ENCODE measurements around the gene SMS. TPM values are rescaled to one million over a fixed set of nuclear protein-coding genes. Genes with fewer than 3 reads are reported as not detected.

Gene SMS
- total and polyA plus RNA-seq, 10 donors, result 30.6 to 56.7 (median 42.8) TPM

- Histone ChIP-seq H3K27ac (peak overlapping the region in 3 of 8 donors; percentile 3 to 30 (median 23)), H3K4me3 (no peak overlapping the region), H3K9me3 (no peaks in the 10 kb centered on the region), H3K27me3 (replicated peaks in 1 of 7) (no peaks in the 10 kb centered on the region), H3K4me1 (no peaks in the 10 kb centered on the region), H3K36me3 (no peaks in the 10 kb centered on the region)
- intact Hi-C loops (cut with DNase I; ENCODE audit: low total_unique reads), result no loop called here
- no peak for DNase-seq
- TF ChIP-seq POLR2AphosphoS5 (IDR thresholded peaks at IDR 0.05), result no peak
- no peak for TF ChIP-seq CTCF (IDR thresholded peaks at IDR 0.05 in 8 of 11, conservative IDR thresholded peaks at IDR 0.05 in 3 of 11)
- no peak for TF ChIP-seq POLR2A (IDR thresholded peaks at IDR 0.05)
- WGBS, 5 donors, result 58 to 71% (median 63%) methylated on average over 11 of the region's 11 CpGs
These were observed 8.1 kb upstream of the SMS start for GRCh38 chrX:21932292-21933002.

DNA sequence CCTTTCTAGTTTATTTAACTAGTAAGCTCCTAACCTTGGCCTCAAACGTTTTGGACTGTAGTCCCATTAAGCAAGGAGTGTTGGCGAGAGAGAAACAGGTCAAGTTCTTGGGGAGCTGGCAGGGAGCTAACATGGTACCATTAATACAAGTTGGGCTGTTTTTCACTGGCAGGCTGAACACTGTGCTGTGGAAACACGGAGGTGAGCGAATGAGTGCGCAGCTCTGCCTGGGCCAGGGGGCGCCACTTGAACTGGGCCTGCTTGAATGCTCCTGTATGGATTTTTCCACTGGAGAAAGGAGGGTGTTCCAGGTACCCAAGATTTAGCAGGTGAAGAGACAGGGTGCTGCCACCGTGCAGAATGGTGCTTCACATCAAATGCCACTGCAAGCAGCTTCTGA is 7.4 kb upstream of the SMS start:
- Histone ChIP-seq H3K4me3 (no peak overlapping the region), H3K4me1 (no peaks in the 10 kb centered on the region), H3K27me3 (replicated peaks in 1 of 7) (no peaks in the 10 kb centered on the region), H3K9me3 (no peaks in the 10 kb centered on the region), H3K36me3 (no peaks in the 10 kb centered on the region), H3K27ac (no peak overlapping the region)
- no peak for TF ChIP-seq CTCF (IDR thresholded peaks at IDR 0.05 in 8 of 11, conservative IDR thresholded peaks at IDR 0.05 in 3 of 11)
- TF ChIP-seq POLR2AphosphoS5 (IDR thresholded peaks at IDR 0.05), result no peak
- TF ChIP-seq POLR2A (IDR thresholded peaks at IDR 0.05), result no peak
- 73 to 89% (median 83%) methylated on average over 6 to 7 of the region's 7 CpGs for WGBS, 5 donors
- DNase-seq, result no peak
- intact Hi-C loops (cut with DNase I; ENCODE audit: low total_unique reads), result no loop called here

GRCh38 chrX:21934414-21934813 is 6.1 kb upstream of the SMS start:
- Histone ChIP-seq H3K36me3 (no peaks in the 10 kb centered on the region), H3K27me3 (replicated peaks in 1 of 7) (no peaks in the 10 kb centered on the region), H3K27ac (no peak overlapping the region), H3K4me3 (no peak overlapping the region), H3K4me1 (no peaks in the 10 kb centered on the region), H3K9me3 (no peaks in the 10 kb centered on the region)
- 81 to 94% (median 93%) methylated on average over 3 of the region's 3 CpGs for WGBS, 5 donors
- DNase-seq, result no peak
- TF ChIP-seq POLR2A (IDR thresholded peaks at IDR 0.05) (no peak), POLR2AphosphoS5 (IDR thresholded peaks at IDR 0.05) (no peak), CTCF (IDR thresholded peaks at IDR 0.05 in 8 of 11, conservative IDR thresholded peaks at IDR 0.05 in 3 of 11) (no peak)
- intact Hi-C loops (cut with DNase I; ENCODE audit: low total_unique reads), result no loop called here

GRCh38 chrX:21939906-21940305 is 603 bp upstream of the SMS start:
- TF ChIP-seq POLR2A (IDR thresholded peaks at IDR 0.05) (no peak), CTCF (IDR thresholded peaks at IDR 0.05 in 8 of 11, conservative IDR thresholded peaks at IDR 0.05 in 3 of 11) (no peak), POLR2AphosphoS5 (IDR thresholded peaks at IDR 0.05) (no peak)
- Histone ChIP-seq H3K27ac (peak overlapping the region in 6 of 8 donors; percentile 66 to 85 (median 76)), H3K4me1 (peaks cover 0 to 20% (median 11%) of the 10 kb centered on the region in 6 donors), H3K27me3 (replicated peaks in 1 of 7) (no peaks in the 10 kb centered on the region), H3K9me3 (no peaks in the 10 kb centered on the region), H3K4me3 (peak overlapping the region in 6 of 8 donors; percentile 36 to 86 (median 63)), H3K36me3 (no peaks in the 10 kb centered on the region)
- 58 to 71% (median 63%) methylated on average over 10 of the region's 10 CpGs for WGBS, 5 donors
- intact Hi-C loops (cut with DNase I; ENCODE audit: low total_unique reads), result no loop called here
- no peak for DNase-seq

Data from spleen (tissue), 11 donors.